LNCaP clone FGC (cell line): ENCODE results near the gene TMEM139.

Experiments
- DNase-seq: peaks from one replicate; pipeline ENCODE4 v3.0.0-alpha.2; 2011; ENCODE audit warnings: low read depth
- H3K4me3 ChIP-seq: 2 replicates; pipeline ENCODE4 v1.5.1; 2011; ENCODE audit warnings: mild to moderate bottlenecking, low read depth, low read length, control low read depth
- CTCF ChIP-seq: IDR thresholded peaks from 2 replicates; pipeline ENCODE4 v1.5.1; 2012; ENCODE audit warnings: mild to moderate bottlenecking; ENCODE audit not compliant: control insufficient read depth, insufficient read depth; ENCODE audit errors: extremely low read depth

The TMEM139 gene

DNA sequence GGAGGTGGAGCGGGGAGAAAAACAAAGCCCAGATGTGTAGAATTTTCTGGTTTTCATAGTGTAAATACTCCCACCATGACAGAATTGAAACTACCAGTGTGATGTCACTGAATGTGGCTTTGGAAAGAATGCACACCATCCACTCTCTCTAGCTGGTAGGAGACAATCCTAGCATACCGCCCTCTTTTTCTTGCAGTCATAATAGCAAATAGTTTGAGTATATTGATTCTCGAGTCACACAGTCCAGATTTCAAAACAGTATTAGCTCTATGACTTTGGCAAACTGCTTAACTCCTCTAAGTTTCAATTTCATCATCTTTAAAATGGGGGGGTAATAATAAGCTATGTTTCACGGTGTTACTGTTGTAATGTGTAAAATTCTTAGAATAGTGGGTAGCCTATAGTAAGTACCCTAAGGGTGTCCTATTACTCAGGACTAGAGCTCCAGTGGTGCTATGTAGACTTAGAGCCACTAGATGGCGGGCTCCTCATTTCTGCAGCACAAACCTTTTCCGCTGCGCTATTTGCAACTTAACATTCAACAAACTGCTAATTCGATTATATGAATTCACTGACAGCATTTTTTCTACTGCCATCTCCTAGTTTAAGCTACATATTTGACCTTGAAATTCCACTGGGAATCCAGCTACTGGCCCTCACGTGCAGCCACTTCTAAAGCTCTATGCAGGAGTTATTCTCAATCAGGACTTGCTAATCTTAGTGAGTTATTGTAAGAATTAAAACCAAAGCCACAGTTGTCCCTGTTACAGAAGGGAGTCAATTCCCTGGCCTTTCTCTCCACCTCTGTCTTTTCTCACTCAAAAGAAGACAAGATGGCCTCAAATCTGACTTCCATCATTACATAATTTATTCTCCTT is 44.2 kb upstream of the TMEM139 start:
- H3K4me3 ChIP-seq, result no peak overlapping the region
- DNase-seq, result peak; percentile 56
- TF ChIP-seq CTCF, result peak; percentile 77

- TF ChIP-seq CTCF, result no peak
- H3K4me3 ChIP-seq, result no peak overlapping the region
- DNase-seq, result no peak
Measured at GRCh38 chr7:143242306-143242705, 42.5 kb upstream of the TMEM139 start.

DNA sequence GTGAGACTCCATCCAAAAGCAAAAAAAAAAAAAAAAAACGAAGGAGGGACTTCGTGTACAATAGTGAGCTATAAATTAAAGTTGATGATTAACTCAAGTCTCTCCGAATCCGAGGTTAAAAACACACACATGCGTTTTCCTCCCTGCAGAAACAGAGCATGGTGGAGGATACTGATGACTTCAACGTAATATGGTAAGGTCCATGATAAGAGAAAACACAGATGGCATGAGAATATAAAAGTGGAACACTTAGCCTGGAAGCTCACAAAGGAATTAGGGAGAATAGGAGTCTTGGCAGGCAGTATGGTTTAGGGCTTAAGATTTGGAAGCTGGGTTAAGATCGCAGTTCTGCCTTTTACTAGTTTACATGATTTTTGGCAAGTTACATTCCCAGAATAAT is 41.6 kb upstream of the TMEM139 start:
- no peak for DNase-seq
- no peak for TF ChIP-seq CTCF
- H3K4me3 ChIP-seq, result no peak overlapping the region

- TF ChIP-seq CTCF, result no peak
- DNase-seq, result no peak
- no peak overlapping the region for H3K4me3 ChIP-seq
Measured at GRCh38 chr7:143243614-143244013, 41.1 kb upstream of the TMEM139 start.

GRCh38 chr7:143244321-143244720 is 40.4 kb upstream of the TMEM139 start:
- peak; percentile 94 for DNase-seq
- no peak overlapping the region for H3K4me3 ChIP-seq
- TF ChIP-seq CTCF, result no peak

DNA sequence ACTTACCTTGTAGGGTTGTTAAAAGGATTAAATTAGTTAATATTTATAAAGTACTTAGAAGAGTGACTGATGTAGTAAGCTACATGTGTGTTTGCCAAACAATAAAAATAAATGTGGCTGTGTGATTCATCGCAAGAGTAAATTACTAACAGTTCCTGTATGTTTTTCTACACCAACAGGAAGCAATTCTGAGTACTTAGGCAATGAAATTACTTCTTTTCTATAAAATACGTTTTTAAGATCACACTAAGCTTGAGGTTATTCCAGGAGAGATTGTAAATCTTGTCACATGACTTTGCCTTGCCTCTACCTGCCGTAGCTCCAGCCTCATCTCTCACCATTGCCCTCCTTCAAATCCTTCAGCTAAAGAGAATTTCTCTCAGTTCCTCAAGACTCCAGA is 39.6 kb upstream of the TMEM139 start:
- no peak overlapping the region for H3K4me3 ChIP-seq
- peak; percentile 88 for DNase-seq
- no peak for TF ChIP-seq CTCF

DNA sequence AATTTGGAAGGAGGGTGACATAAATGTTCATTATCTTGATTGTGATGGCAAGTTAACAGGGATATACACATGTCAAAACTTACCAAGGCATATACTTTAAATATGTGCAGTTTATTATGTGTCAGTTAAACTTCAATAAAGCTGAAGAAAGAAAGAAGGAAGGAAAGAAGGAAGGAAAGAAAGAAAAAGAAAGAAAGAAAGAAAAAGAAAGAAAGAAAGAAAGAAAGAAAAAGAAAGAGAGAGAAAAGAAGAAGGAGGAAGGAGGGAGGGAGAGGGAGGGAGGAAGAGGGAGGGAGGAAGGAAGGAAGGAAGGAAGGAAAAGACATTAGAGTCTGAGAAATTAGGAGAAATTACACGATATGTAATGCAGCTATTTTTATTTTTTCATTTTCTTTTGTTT is 37.4 kb upstream of the TMEM139 start:
- no peak overlapping the region for H3K4me3 ChIP-seq
- no peak for DNase-seq
- no peak for TF ChIP-seq CTCF
